ENCODE results near the gene PDZRN3. TPM values are rescaled to one million over a fixed set of nuclear protein-coding genes. Genes with fewer than 3 reads are reported as not detected.

Gene PDZRN3
- total RNA-seq, 1 donor from 2014 or later: 75.9 TPM

DNA sequence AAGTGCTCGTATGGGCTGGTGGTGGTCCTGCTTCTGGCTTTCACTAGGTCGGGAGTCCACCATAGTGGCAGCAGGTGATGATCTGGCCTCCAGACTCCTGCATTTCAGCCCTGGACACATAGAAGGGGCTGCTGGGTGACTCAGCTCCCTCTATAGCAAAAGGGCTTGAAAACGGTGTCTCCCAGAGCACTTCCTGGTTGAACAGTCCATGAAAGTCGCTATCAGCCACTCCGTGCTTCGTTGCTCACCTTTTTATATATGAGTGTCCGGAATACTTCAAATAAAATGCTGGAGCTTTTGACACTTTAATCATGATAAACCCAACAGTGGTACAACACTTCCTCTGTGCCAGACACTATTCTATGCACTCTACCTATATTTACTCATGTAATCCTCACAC, 213.2 kb downstream of the PDZRN3 start:
- intact Hi-C loops (cut with DNase I): no loop called here
- TF ChIP-seq CTCF (IDR thresholded peaks at IDR 0.05): no peak
- TF ChIP-seq POLR2A (IDR thresholded peaks at IDR 0.05): no peak
- TF ChIP-seq POLR2AphosphoS5 (IDR thresholded peaks at IDR 0.05; ENCODE audit: insufficient read depth in 1 of 2, low read depth in 1 of 2): no peak
- DNase-seq (ENCODE audit: extremely low spot score in 2 of 2): no peak
- Histone ChIP-seq H3K4me3 (no peak overlapping the region), H3K27me3 (no peaks in the 10 kb centered on the region), H3K9me3 (no peaks in the 10 kb centered on the region), H3K36me3 (no peaks in the 10 kb centered on the region), H3K4me1 (peaks cover 59% of the 10 kb centered on the region), H3K27ac (peak overlapping the region; percentile 13)

DNA sequence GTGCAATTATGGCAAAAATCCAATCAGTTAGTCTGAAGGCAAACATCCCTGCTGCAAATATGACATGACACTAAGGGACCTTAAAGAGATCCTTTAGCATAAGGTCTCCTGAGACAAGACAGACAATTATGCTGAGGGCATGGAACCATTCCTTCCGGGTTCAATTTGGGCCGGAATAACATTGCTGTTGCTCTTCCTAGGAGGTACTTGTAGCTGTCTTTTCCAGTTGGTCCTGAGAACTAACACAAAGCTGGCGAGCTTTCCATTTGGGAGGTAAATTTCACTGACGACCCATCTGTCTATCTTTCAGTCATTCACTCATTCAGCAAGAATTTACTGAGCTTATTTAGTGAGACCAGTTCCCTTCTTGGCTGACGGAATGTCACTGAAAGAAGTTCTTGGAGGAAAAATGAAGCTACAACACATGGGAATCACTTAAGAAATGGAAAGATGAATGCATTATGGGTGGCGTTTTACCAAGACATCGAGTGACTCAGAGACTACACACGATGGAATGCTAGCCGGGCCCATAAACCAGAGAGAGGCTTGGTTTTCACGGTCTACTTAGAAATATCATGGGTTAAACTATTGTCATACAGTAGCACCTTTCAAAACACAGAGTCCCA, 215.5 kb downstream of the PDZRN3 start:
- TF ChIP-seq CTCF (IDR thresholded peaks at IDR 0.05) (no peak), POLR2A (IDR thresholded peaks at IDR 0.05) (no peak), POLR2AphosphoS5 (IDR thresholded peaks at IDR 0.05; ENCODE audit: insufficient read depth in 1 of 2, low read depth in 1 of 2) (no peak)
- H3K36me3 ChIP-seq: no peaks in the 10 kb centered on the region
- no peak overlapping the region for H3K4me3 ChIP-seq
- peaks cover 60% of the 10 kb centered on the region for H3K4me1 ChIP-seq
- no peaks in the 10 kb centered on the region for H3K9me3 ChIP-seq
- intact Hi-C loops (cut with DNase I): no loop called here
- H3K27ac ChIP-seq: peak overlapping the region; percentile 61
- H3K27me3 ChIP-seq: no peaks in the 10 kb centered on the region
- no peak for DNase-seq (ENCODE audit: extremely low spot score in 2 of 2)

GRCh38 chr3:73408634-73409033, 216.1 kb downstream of the PDZRN3 start:
- Histone ChIP-seq H3K27me3 (no peaks in the 10 kb centered on the region), H3K27ac (peak overlapping the region; percentile 78), H3K36me3 (no peaks in the 10 kb centered on the region), H3K4me3 (peak overlapping the region in 1 of 2 donors; percentile 14), H3K4me1 (peaks cover 58% of the 10 kb centered on the region), H3K9me3 (no peaks in the 10 kb centered on the region)
- DNase-seq (ENCODE audit: extremely low spot score in 2 of 2): no peak
- TF ChIP-seq POLR2AphosphoS5 (IDR thresholded peaks at IDR 0.05; ENCODE audit: insufficient read depth in 1 of 2, low read depth in 1 of 2): no peak
- no peak for TF ChIP-seq CTCF (IDR thresholded peaks at IDR 0.05)
- no peak for TF ChIP-seq POLR2A (IDR thresholded peaks at IDR 0.05)
- intact Hi-C loops (cut with DNase I): no loop called here

- Histone ChIP-seq H3K27me3 (no peaks in the 10 kb centered on the region), H3K27ac (peak overlapping the region; percentile 78), H3K4me1 (peaks cover 66% of the 10 kb centered on the region), H3K9me3 (no peaks in the 10 kb centered on the region), H3K36me3 (no peaks in the 10 kb centered on the region), H3K4me3 (peak overlapping the region in 1 of 2 donors; percentile 14)
- intact Hi-C loops (cut with DNase I): no loop called here
- DNase-seq (ENCODE audit: extremely low spot score in 2 of 2): no peak
- TF ChIP-seq CTCF (IDR thresholded peaks at IDR 0.05) (no peak), POLR2AphosphoS5 (IDR thresholded peaks at IDR 0.05; ENCODE audit: insufficient read depth in 1 of 2, low read depth in 1 of 2) (no peak), POLR2A (IDR thresholded peaks at IDR 0.05) (no peak)
Measured at GRCh38 chr3:73407577-73407976, 217.2 kb downstream of the PDZRN3 start.

DNA sequence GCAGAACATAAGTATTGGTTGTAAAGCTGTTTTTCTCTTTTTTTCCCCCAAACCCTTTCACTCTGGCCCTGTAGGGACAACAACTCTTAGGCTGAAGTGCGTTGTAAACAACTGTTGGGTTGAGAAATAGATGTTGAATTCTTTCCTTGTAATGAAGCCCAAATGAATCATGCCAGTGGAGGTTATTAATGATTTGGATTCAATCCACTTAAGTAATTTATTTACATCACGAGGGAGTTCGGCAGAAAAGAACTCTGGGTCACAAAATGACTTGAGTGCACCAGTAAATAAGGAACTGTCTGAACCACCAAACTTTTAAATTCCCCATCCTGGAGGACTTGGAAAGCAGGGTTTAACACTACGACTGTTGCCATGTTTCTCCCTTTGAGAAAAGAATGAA, 218.9 kb downstream of the PDZRN3 start:
- intact Hi-C loops (cut with DNase I): no loop called here
- TF ChIP-seq POLR2AphosphoS5 (IDR thresholded peaks at IDR 0.05; ENCODE audit: insufficient read depth in 1 of 2, low read depth in 1 of 2): peak; percentile 39 to 76
- TF ChIP-seq CTCF (IDR thresholded peaks at IDR 0.05): no peak
- H3K36me3 ChIP-seq: no peaks in the 10 kb centered on the region
- peak overlapping the region; percentile 78 for H3K27ac ChIP-seq
- peak overlapping the region; percentile 14 for H3K4me3 ChIP-seq
- no peak for DNase-seq (ENCODE audit: extremely low spot score in 2 of 2)
- H3K27me3 ChIP-seq: no peaks in the 10 kb centered on the region
- peaks cover 71% of the 10 kb centered on the region for H3K4me1 ChIP-seq
- H3K9me3 ChIP-seq: no peaks in the 10 kb centered on the region
